DMS53 treated with DMSO at 0.1 percent for 48 hours (cell line): ENCODE data around the gene BRCA1.
"Not testable (repeated sequence)": the region's sequence is repeated elsewhere in the genome, so short reads cannot be mapped to it uniquely, and the experiment has no call there.

ENCODE experiments used
- DNase-seq: peaks from one replicate; lab custom pipeline; 2025; ENCODE audit not compliant: unreplicated experiment; lab: John Stamatoyannopoulos, UW

BRCA1 gene

DNA sequence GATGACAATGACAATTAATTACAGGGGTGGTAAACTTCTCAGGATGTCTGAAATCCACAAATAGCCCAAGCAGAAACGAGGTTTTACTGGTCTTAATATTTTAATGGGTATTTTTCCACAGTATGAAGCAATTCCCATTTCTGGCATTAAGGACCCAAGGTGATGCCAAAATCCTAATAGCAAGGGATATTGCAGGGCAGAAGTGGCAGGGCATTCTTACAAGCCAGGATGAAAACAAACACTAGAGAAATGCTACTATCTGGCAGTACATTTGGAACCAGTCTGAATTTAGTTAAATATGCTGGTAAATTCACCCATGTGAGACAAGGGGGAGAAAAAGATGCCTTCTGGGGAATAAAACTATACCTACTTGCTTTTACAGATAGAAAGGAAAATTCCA is 54.9 kb downstream of the BRCA1 start:
- no peak for DNase-seq

DNA sequence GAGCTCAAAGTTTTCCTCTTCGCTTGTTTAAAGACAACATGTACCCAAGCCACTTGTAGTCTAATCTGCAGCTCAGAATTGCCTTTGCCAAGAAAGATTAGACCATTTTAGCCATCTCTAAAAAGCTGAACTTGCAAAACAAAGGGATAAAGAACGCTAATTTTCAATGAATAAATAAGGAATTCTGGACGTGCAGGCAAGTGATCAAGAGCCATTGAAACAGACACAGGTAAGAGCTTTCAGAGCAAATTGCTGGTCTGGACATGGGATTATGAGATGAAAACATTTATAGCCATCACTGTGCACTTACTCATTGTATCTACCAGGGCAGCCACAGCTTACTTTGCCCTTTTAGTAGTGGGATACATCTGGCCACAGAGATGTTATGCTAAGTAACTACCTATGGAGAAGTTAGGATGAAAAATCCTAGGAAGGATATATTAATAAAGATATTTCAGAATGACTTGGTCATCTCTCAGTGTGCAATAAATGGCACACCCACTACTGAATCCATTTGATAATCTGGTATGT is 55.7 kb downstream of the BRCA1 start:
- DNase-seq: no peak

DNA sequence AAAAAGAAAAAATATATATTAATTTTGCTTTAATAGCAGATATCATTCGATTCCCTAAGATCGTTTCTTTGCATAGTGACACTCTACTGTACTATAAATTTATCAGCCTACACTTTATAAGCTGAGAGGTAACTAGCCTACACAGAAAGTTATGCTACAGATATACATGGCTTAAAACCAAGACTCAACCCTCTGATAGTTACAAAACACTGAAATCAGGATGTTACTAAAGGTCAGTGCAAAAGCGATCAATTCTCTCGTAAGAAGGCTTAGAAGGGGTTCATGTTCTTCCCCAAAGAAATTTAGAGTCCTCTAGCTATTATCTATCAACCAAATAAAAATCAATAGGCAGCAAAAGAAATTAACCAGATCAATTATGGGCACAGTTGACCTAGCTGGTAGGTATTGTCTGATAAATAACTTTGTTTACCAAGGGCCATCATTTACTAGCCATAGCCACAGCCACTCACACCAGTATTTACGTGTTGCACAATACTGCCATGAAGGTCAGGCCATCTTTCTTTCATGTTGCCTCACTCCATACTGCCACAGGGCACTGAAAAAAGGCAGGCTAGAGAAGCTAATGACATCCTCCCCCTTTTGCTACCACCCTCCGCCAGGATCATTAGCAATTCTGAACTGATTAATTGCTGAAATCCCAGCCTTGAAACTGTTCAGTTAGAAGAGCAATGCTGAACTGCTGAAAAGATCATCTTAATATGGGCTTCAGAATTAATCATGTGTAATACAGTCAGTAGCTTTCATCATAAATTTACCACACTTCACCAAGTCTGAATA is 56.4 kb downstream of the BRCA1 start:
- no peak for DNase-seq

DNA sequence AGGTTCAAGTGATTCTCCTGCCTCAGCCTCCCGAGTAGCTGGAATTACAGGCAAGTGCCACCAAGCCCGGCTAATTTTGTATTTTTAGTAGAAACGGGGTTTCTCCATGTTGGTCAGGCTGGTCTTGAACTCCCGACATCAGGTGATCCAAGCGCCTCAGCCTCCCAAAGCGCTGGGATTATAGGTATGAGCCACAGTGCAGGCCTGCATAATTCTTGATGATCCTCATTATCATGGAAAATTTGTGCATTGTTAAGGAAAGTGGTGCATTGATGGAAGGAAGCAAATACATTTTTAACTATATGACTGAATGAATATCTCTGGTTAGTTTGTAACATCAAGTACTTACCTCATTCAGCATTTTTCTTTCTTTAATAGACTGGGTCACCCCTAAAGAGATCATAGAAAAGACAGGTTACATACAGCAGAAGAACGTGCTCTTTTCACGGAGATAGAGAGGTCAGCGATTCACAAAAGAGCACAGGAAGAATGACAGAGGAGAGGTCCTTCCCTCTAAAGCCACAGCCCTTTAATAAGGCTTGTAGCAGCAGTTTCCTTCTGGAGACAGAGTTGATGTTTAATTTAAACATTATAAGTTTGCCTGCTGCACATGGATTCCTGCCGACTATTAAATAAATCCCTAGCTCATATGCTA is 62.1 kb downstream of the BRCA1 start:
- no peak for DNase-seq

DNA sequence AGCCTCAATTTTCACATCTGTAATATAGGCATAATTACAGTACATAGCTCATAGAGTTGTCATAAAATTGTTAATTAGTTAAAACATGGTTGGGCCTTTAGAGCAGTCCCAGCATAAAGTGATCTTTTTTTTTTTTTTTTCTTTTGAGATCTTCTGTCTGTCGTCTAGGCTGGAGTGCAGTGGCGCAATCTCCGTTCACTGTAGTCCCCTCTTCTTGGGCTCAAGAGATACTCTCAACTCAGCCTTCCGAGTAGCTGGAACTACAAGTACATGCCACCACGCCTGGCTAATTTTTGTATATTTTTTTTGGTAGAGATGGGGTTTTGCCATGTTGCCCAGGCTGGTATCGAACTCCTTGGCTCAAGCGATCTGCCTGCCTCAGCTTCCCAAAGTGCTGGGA is 69.1 kb downstream of the BRCA1 start:
- no peak for DNase-seq

DNA sequence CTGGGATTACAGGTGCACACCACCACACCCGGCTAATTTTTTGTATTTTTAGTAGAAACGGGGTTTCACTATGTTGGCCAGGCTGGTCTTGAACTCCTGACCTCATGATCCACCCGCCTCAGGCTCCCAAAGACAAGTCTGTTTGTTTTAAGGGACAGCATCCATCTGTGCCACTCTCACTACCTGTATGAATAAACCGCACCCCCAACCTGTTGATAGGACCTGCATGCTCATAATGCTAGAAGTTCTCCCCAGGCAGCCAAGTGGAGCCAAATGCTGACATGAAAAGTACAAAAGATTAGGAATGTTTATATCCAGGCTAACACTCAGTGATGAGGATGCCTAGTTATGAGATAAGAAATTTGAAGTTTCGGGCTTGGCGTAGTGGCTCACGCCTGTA is 72.2 kb downstream of the BRCA1 start:
- not testable (repeated sequence) for DNase-seq

DNA sequence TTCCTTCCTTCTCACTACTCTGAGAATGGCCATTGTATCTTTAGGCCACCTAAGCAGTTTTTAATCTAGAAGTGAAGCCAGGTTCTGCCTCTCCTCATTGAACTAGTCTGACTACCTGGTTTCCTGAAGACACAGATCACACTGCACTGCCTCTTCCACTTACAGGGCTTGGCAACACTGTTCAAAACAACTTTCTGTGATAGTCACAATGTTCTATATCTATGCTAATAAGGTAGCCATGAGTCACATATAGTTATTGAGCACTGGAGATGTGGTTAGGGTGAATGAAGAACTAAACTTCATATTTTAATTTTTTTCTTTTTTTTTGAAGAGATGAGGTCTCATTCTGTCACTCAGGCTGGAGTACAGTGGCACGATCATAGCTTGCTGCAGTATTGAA is 73.2 kb downstream of the BRCA1 start:
- no peak for DNase-seq

DNA sequence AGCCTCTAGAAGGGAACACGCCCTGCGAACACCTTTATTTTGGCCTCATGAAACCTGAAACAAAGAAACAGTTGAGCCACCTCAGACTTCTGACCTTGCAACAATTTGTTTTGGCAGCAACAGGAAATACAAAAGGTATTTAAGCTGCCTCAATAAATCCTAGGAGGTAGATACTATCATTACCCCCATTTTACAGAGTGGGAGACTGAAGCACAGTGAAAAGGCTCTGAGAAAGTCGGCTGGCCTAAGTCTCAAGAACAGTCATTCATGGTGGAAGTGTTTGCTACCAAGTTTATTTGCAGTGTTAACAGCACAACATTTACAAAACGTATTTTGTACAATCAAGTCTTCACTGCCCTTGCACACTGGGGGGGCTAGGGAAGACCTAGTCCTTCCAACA is 81.1 kb downstream of the BRCA1 start:
- no peak for DNase-seq

DNA sequence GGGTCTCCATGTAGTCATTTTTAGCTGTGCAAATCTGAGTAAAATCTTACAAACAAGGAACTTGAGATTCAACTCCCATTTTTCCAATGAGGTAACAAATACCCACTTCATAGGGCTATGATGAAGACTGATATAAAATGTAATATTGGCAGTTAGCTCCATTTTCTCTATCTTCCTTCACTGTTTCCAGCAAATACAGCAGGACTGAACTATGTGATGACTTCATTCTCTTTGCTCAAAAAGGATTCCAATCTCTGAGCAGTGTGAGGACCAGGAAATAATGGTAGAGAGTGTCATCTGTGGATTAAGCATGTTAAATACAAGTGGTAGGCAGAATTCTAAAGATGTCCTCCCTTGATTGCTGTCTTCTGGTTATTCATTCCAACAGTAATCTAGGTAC is 81.9 kb downstream of the BRCA1 start:
- DNase-seq: no peak

DNA sequence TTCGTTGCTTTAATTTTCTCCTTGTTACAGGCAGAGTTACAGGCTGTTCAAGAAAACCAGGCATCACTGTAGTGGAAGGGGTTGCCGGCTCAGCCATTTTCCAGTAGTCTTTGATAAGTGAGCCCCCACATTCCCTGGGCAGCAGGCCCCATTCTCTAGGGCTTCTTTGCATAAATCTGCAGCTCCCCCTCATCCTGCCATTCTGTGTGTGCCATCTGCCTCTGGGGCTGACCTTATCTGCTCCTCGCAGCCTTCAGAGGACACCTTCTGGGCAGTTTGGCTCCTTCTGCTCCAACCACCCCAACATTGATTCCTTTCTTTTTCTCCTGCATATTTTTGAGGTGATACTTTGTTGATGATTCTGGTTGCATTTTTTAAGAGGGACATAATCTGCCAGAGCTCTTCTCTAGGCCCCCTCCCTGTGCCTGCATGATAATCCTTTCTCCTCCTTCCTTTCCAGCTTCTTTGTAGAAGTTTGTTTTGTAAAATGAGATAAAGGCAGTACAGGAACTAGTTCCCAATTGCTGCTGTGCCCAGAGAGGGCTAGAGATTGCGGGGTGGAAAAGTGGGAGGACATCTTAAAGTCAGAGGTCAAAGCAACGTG is 83.0 kb downstream of the BRCA1 start:
- no peak for DNase-seq

DNA sequence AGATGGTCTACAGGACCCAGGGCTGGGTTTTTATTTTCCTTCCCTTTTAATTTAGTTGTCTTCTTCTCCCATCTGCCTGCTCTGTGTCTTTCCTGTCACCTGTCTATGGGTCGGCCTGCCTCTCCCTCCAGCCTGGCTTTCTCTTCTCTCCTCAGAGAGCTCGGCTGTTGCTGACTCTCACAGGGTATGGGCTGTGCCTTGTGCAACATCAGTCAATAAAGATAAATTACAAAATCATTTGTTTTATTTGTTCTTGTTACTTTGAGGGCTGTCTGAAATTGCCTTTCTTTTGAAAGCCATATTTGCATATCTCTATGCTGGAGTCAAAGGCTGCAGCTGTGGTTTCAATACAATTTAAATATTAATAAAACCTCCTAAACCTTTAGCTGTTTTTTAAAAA is 84.5 kb downstream of the BRCA1 start:
- no peak for DNase-seq

DNA sequence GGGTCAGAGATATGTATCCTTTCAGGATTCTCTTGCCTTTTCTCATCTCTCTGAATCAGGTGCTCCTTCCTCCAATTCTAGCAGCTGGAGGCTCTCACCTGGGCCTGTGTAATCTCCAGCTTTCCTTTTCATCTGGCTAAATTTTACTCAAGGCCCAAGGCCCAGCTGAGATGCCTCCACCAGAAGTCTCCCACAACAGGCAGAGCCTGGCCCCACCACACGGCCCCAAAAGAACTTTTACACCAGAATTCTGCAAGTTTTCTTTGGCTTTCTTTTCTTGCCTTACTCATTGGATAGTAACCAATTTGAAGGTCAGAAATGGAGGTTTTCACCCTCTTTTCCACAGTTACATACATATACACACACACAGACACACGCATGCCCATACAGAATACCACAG is 85.5 kb downstream of the BRCA1 start:
- DNase-seq: no peak

DNA sequence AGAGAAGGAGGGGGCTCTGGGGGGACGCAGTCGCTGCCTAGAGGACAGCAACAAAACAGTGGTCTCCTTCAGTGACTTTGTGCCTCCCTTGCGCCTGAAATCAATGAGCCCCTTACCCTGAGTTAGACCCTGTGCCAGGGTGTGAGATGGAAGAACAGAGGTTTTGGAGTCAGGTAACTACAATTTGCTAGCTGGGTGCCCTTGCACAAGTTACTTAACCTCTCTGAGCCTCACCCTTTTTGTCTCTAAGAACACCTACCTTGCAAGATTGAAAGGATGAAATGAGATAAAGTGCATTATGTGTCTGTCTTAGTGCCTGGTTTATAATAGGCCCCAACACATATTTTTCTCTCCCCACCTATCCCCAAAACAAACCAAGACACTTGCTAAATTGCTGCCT is 90.3 kb downstream of the BRCA1 start:
- DNase-seq: no peak

DNA sequence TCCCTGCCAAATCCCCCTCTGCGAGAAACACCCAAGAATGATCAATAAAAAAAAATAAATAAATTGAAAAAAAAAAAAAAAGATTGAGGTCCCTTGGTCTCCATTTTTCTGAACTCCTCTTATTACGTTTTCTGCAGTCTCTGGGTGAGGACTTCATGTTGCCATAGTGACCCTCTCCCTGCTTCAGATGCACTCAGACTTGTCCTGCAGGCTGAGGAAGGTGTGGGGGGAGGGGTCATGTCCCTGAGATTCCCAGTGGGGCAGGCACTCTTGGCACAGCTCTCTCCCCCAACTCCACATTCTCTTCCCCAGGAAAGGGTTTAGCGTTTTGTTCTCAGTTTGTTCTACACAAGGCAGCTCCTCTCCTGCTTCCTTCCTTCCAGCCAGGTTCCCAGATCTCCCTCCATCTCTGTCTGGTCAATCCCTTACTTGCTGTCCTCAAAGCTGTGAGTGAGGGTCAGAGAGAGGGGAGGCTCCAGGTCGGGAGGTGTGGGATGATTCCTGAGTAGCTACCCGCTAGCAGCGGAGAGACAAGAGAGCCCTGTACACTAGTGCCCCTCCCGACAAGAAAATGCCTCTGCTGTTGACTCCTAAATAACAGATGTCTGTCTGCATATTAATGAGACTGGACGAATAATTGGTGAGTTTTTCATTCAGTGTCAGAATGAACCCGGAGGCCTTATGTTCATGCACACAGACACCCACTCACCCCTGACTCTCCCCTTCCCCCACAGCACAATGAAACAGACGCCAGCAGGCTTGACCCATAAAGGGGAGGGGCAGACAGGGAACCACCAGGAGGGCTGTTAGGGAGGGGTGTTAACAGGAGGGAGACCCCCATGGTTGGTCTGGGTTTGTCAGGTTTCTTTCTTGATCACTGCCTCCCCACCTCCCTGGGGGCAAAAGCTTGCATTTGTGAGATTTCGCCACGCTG is 90.9 kb downstream of the BRCA1 start:
- no peak for DNase-seq

DNA sequence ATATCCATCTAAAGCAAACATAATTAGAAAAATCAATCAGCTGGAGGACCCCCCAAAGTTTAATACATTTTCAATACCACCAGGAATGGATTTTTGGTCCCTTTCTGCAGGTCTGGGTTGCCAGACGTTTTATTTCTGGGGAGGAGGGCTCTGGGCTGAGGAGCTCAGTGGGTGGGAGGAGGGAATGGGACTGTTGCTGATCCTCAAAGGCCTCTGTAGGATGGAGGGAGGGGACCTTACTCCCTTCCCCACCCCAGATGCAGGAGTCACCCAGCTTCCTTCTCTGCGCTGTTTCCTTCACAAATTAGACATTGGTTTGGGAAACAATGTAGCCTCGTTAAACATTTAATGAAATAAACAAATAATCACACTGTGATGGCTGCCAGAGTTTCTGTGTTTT is 93.5 kb downstream of the BRCA1 start:
- no peak for DNase-seq

DNA sequence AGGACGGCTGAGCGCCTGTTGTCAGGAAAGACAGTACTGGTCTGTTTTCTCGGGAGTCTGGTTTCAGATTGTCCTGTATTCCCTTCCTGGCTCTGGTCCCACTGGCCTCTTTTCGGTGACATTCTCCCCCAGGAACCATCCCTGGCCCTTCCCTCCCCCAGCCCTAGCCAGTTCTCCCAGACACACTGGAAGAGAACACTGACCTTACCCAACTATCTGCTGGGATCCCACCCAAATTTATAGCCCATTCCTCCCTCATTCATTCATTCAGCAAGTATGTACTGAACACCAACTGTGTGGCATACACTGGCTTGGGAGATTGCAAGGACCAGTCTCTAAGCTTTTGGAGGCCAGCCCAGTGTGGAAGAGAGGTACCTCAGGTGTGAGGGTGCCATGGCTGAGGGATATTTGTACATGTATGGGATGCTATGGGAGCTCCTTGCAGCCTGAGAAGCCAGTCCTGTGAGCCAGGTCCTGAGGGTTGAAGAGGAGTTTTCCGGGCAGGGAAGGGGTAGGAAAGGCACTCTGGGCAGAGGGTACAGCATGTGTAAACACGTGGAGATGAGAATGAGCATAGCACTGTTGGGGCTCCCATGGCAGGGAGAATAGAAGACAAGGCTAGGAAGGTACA is 94.9 kb downstream of the BRCA1 start:
- DNase-seq: no peak

DNA sequence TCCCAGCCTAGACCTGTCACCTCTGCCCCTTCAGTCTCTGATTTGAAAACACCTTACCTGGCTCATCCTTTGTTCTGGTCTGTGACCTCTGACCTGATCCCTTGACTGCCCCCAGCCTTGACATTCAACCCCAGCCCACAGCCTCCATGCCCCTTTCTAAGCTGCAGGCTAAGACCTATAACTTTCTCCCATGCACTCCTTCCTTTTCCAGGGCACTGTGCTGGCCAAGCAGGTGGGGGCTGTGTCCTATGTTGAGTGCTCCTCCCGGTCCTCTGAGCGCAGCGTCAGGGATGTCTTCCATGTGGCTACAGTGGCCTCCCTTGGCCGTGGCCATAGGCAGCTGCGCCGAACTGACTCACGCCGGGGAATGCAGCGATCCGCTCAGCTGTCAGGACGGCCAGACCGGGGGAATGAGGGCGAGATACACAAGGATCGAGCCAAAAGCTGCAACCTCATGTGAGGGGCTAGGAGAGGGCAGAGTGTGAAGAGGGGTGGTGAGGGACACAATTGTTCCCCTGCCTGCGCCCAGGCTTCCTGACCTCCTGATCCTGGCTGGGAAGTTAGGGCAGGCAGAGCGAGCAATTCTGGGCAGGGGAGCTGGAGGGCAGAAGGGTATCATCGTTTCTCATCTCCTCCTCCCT is 96.8 kb downstream of the BRCA1 start:
- no peak for DNase-seq

DNA sequence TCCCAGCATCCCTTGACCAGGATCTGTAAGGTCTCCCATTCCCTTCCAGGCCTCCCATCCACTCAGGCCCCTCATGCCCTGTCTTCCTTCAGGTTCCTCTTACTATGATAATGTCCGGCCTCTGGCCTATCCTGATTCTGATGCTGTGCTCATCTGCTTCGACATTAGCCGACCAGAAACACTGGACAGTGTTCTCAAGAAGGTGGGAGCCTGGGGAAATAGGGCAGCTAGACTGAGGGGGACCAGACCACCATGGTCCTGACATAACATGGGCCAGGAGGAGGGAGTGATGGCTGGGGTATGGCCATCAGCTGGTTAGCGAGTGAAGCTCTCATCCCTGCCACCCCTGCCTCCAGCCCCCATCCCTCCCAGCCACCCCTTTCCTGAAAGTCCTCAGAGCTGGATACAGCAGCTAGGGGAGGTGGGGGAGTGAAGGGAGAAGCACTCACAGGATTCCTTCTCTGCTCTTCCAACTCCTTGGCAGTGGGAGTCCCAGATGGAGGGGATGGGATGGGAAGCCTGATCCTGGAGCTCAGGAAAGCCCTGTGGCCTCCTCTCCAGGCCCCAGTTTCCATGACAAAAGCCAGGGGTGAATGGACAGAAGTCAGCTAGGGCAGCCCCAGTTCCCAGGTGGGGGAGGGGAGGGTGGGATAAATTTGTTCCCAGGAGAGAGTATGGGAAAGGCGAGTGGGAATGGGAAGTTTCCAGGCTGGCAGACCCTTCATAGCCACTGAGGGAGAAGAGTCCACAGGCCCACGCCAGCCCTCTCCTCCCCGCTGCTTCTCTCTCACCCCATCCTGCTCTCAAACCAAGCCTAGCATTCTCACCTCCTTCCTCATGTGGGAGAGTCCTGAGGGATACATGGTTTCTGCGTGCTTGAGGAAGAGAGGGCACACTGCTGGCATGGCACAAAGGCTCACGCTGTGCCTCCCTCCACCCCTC is 97.8 kb downstream of the BRCA1 start:
- no peak for DNase-seq

DNA sequence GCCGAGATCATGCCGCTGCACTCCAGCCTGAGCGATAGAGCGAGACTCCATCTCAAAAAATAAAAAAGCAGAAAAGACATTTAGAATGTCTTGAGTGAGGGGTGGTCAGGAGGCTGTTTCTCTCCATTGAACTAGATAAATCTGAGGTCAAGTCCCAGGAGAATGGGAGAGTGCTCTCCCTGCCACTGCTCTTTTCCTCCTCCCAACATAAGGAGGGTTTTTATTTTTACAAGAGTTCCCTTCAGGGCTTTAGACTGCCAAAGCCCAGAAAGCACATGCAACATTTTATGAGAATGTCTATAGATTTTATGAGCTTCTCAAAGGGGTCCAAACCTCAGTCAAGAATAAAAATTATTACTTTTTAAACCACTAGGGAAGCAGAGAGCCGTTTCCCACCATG is 98.6 kb downstream of the BRCA1 start:
- DNase-seq: no peak
